GM18907 (cell line): Measurements from ENCODE around the gene ANXA6.
A peak's percentile ranks its signal among the peaks of the same experiment; 100 is the strongest.

ENCODE experiments used
- ATAC-seq: cut with Tn5 transposase; IDR thresholded peaks from one replicate; pipeline ENCODE4 v1.9.1; 2021; ENCODE audit warnings: mild to moderate bottlenecking, moderate library complexity; ENCODE audit not compliant: unreplicated experiment

Gene ANXA6

DNA sequence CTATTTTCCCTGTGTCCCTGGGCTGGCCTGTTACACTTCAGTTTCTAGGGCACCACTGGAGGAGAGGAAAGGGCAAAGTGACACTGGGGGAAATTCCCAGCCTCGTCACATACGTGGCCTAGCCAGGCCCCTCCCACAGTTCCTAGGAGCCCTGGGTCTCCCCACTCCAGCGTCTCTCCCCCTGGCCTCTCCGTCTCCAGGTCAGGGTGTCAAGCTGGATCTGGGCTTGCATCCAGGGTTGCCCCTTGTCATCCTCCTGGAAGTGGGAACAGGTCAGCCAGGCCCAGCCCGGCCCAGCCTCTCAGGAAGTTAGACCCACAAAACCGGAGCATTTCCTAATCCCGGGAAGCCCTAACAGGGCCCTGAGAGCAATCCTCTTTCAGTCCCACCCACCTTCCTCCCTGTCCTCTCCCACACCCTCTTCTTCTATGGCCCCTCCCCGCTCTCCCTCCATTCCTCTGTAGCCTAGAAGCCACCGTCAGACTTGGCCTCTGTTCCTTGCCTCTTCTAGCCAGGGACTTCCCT, 72.0 kb downstream of the ANXA6 start:
- ATAC-seq: no peak

DNA sequence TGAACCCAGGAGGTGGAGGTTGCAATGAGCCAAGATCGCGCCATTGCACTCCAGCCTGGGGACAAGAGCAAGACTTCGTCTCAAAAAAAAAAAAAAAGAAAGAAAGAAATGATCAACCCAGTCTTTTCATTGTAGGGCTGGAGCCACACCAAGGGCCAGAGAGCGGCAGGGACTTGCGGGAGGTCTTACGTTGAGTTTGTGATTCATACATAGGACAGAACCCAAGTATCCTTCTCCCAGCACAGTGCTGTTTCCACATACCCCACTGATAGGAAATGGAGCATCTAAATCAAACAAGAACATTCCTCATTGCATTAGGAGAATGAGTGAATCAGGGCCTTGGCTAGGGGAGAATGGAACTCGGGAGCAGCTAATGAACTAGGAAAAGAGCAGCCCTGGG, 73.2 kb downstream of the ANXA6 start:
- ATAC-seq: no peak

DNA sequence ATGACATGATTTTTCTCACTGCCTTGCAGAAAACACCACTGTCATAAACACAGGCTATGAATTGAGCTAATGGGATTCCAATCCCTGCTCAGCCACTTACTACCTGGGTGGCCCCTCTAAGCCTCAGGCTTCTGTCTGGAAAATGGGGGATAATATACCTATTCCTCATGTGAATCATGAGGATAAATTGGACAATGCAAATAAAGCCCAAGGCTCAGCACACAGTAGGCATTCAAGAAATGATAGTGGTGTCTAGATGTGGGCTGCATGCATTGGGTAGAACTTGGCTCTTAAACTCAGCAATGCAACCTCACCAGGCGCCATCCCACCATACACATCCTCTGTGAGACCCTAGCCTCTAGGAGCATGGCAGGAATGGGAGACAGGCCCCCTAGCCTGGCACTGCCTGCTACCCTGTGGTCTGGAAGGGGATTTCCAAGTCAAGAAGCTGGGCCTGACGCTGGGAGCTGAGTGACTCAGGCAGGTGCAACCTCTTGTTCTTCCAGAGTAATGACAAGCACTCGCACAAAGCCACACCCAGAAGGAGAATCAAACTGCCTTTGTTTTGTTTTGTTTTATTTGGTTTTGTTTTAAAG, 74.4 kb downstream of the ANXA6 start:
- no peak for ATAC-seq

DNA sequence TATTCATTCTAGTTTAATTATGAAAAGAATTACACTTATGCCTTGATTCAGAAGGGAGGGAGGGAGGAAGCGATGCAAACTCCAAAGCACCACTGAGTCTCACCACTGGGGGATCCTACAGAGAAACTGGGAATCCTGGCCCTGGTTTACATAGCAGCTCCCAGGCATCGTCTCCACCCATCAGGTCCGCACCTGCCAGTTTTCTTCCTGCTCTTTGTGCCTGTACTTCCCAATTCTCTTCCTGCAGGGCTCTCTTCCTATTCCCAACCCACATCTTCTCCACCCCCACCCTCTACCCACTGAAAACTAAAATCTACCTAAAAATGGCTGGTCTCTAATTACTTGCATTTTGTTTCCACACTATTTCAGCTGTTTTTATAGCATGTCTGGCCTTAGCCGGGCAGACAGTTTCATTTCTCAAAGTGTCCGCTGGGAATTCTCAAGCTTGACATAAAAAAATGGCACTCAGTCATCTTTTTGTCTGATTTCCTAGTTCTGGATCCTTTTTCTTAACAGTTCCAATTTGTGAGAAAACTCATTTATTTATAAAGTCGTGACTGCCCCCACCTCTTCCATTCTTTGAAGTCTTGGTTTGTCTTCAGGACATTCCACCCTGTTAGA, 75.2 kb downstream of the ANXA6 start:
- ATAC-seq: no peak

GRCh38 chr5:151081431-151082281, 75.9 kb downstream of the ANXA6 start:
- no peak for ATAC-seq

DNA sequence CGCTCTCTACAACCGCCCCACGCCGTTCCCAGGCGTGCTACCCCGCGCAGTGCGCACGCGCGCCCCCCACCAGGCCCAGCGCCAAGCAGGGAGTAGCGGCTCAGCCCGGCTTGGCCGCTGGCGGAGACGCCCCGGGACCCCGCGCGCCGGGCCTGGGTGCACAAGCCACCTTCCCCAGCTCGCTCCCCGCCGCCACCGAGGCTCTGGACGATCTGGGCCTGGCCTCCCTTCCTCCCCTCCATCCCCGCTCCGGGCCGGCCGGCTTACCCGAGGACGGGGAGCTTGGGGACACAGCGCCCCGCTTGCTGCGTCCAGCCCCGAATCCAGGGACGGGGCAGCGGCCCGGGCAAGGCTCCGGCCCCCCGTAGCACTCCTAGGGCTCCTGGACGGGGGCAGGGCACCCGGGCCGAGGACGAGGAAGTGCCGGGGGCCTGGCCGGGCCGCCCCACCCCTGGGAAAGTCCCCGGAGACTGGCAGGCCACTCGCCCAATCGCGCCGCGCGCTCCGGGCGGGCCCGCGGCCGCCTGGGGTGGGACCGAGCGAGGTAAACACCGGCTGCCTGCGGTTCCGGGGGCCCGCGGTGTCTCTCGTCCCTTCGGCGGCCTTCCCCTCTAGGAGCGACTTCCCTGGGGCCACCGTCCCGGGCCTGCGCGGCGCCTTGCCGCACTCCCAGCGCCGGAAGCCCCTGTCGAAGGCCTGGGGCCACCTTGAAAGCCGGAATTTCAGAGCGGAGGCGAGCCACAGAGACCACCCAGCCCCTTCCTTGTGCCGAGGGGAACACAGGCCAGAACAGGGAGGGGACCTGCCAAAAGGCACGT, 76.8 kb downstream of the ANXA6 start, which contains the start of gene TNIP1:
Gene TNIP1 (minus strand): TSS at position 422 of the 818 bp plus-strand sequence. CDS start 15,939 bp downstream, outside the sequence.
- ATAC-seq: peak; percentile 78

DNA sequence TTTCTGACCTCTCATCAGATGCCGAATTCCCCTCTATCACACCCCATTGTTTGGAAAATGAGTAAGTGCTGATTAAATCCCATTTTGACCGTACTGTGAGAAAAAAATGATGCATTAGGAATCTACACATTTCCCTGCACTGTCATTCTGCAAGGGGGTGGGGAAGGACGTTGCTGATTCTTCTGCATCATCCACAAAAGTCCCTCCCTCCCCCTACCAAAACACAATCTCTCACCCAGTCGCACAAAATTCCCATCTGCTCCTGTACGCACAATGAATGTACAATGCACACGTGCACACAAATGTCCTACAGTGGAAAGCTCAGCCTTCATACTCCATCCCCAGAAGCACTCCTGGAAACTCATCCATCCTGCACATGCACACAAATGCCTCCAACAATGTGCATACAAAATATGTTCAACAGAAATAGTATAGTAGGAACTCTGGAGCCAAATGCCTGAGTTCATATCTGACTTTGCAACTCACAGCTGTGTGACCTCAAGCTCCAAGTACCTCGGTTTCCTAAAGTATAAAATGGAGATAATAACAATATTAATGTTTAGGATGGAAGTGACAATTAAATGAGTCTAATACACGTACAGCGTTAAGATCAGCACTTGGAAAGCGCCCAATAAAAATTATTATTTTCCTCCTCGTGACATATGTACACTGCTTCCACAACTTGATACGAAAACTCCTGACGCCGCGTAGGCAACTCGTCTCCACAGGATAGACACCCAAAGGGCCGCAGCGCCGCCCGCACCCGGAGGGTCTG, 77.6 kb downstream of the ANXA6 start:
- no peak for ATAC-seq

- ATAC-seq: peak; percentile 56
These were observed 78.9 kb downstream of the ANXA6 start for GRCh38 chr5:151078490-151079262.

GRCh38 chr5:151077967-151078366, 79.6 kb downstream of the ANXA6 start:
- ATAC-seq: no peak

DNA sequence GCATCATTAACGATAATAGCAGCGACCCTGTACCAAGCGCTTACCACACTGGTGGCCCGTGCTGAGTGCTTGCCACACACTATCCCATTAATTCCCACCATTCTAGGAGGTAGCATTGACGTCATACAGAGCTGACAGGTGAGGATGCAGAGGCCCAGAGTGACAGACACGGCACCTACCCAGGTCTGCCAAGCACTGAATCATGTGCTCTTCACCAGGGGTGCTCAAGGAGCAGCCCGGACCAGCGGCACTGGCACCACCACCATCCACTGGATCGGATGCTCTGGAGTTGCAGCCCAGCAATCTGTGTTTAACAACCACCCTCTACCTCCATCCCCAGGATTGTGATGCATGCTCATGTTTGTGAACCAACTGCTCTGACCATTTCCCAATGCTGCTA, 80.2 kb downstream of the ANXA6 start:
- no peak for ATAC-seq

- ATAC-seq: no peak
These were observed 81.0 kb downstream of the ANXA6 start for GRCh38 chr5:151076616-151077015.

DNA sequence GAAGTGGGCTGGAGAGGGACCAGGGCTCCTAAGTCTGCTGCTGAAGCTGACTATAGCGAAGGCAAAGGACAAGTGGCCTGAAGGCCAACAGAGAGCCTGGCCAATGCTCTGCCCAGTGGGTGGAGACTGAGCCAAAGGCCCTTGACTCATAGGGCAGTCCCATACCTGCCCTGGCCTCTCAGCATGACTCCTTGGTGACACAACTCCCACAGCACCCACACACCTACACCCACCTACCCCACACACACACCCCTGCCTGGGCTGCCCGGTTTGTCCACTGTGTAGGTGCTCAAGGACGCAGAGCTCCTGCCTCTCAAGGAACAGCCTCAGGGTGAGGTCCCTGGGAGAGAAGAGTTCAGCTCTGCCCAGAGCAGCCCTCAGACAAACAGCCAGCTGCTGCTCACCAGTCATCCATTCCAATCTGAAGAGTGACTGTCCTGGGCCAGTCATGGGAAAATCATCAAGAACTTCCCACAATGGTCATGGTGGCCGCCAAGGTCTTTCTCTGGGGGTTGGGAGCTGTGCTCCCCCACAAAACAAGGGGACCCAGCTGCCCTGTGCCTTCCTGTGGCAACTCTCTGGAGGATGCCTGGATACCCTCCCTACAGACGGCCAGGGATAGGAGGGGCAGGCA, 81.8 kb downstream of the ANXA6 start:
- no peak for ATAC-seq

- no peak for ATAC-seq
These were observed 83.0 kb downstream of the ANXA6 start for GRCh38 chr5:151074557-151074956.

DNA sequence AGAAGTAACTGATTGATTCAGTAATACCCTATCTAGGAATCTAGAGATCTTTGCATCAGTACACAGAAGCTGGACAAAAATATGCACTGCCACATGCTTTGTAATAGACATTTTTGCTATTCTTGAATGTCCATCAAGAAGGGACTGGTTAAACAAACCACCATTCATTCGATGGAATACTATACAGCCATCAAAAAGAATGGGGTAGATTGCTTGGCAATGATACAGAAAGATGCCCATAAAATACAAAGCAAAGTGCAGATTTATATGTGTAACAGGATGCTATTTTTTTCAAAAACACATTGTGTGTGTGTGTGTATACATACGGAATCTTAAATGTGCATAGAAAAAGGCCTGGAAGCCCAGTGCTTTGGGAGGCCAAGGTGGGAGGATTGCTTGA, 84.3 kb downstream of the ANXA6 start:
- ATAC-seq: no peak

GRCh38 chr5:151072630-151073025, 85.0 kb downstream of the ANXA6 start:
- no peak for ATAC-seq

GRCh38 chr5:151071848-151072629, 85.5 kb downstream of the ANXA6 start:
- no peak for ATAC-seq

GRCh38 chr5:151071021-151071420, 86.6 kb downstream of the ANXA6 start:
- no peak for ATAC-seq

DNA sequence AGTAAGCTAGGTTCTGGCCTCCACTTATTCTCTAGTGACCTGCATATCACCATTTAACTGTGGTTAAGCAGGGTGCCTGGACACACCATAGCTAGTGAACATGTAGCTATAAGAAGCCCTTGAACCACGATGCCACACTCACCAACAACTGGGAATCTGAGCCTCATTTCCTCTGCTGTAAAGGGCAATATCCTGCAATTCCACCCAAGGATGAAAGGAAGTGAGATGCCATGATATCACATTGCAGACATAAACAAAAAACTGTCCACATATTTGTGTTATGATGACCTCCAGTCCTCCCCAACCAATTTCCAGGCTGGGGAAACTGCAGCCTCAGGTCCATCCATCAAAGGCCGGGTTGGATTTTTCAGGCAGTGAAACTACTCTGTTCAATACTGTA, 87.1 kb downstream of the ANXA6 start:
- no peak for ATAC-seq
